ENCODE data around the gene PHLDA3.

DNA sequence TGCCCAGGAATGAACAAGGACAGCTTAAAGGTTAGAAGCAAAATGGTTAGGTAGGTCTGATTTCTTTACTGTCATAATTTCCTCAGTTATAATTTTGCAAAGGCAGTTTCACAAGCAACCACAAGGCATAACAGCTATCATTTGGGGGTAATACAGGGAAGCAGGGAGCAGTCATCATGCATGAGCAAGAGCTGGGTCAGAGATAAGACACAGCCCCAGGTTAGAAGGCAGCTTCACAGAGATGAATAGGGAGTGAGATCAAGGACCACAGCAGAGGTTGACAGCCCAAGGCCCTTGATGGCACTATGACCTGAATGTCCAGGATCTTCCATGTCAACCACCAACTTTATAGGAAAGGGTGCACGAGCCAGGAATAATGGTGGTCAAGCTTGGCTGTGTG is 46.9 kb upstream of the PHLDA3 start:
- TF ChIP-seq, protein P1, sequence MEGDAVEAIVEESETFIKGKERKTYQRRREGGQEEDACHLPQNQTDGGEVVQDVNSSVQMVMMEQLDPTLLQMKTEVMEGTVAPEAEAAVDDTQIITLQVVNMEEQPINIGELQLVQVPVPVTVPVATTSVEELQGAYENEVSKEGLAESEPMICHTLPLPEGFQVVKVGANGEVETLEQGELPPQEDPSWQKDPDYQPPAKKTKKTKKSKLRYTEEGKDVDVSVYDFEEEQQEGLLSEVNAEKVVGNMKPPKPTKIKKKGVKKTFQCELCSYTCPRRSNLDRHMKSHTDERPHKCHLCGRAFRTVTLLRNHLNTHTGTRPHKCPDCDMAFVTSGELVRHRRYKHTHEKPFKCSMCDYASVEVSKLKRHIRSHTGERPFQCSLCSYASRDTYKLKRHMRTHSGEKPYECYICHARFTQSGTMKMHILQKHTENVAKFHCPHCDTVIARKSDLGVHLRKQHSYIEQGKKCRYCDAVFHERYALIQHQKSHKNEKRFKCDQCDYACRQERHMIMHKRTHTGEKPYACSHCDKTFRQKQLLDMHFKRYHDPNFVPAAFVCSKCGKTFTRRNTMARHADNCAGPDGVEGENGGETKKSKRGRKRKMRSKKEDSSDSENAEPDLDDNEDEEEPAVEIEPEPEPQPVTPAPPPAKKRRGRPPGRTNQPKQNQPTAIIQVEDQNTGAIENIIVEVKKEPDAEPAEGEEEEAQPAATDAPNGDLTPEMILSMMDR (IDR thresholded peaks at IDR 0.05; ENCODE audit: insufficient read depth, low read length, poor library complexity, severe bottlenecking): no peak
- no peak for TF ChIP-seq EZH2phosphoT487 (conservative IDR thresholded peaks at IDR 0.05; ENCODE audit: low read length)

Measured in SU-DHL-6 (cell line).